HG03039 (cell line): Measurements from ENCODE around the gene PEX5L.
A peak's percentile ranks its signal among the peaks of the same experiment; 100 is the strongest.

Source experiments
- ATAC-seq: cut with Tn5 transposase; IDR thresholded peaks from one replicate; pipeline ENCODE4 v1.9.1; 2021; ENCODE audit warnings: mild to moderate bottlenecking, moderate library complexity; ENCODE audit not compliant: unreplicated experiment

The PEX5L gene

DNA sequence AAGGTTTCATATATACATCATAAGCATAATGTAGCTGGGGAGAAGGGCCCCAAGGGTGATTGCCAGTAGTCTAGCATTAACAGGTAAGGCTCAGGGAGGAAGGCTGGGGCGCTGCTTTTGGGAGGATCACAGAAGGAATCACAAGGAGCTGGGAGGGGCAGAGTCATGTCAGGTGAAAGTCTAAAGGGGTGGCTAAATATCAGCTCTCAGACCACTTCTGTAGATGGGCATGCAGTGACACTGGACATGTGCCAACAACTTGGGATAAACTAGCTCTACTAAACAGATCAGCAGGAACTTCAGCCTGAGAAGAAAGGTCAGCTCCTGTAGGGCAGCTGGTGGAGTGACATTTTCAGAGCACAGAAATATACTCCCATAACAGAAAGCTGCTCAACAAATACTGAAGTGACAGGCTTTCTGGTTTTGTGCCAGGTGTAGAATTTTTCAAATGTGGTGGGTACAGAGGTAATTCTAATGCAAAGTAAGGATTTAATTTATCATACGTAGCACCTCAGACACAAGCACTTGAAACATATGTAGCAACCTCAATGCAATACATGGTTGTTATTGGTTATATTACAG, 79.4 kb downstream of the PEX5L start:
- ATAC-seq, result no peak

DNA sequence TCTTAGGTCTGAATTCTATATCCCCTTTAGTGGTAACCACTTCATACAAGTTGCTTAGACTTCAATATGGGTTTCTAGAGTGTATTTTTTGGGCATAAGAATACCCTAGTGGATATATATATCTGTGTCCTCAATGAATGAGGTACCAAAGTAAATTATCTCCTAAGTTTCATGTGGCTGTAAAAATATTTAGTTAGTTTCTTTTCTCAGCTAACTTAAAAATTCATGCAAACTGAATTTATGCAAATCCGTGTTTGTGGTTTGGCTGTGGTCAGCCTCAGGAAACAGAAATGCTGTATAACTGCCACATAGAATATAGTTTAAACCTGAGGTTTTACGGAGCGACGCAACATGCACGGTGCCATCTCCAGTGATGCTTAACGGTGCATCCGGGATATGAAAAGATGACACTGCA, 80.3 kb downstream of the PEX5L start:
- ATAC-seq, result peak; percentile 92

DNA sequence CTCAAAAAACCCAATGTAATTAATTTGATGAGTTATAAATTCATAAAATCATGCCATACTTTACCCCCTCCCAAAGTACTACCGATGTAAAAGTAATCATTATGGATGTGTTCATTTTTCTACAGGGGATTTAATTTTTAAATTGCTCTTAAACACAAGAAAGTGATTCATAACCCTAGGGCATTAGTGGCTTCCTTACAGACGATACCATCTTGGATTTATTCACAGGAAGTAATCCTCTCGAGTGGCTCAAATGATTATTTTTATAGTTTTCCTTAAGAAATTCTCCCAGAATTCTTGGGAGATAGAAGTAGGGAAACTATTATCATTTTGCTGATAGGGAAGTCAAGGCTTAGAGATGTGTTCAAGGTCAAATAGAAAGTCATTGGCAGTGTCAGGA, 80.9 kb downstream of the PEX5L start:
- no peak for ATAC-seq

DNA sequence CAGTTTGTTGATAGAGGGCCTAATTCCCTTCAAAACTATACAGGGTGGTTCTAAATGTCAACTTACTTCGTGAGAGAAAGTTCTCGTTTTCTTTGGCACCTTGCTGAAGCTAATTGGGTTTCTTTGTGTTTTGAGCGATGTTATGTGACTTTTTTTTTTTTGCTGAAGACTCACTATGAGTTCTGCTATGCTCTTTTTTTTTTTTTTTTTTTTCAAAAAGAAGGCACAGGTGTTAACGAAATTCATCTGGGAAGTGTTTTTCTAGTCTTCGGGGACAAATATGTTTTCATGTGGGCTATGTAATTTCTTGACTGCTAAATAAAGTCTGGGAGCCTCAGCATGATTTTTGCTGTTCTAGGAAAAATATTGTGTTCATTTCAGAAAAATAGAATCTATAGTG, 81.5 kb downstream of the PEX5L start:
- ATAC-seq, result no peak

DNA sequence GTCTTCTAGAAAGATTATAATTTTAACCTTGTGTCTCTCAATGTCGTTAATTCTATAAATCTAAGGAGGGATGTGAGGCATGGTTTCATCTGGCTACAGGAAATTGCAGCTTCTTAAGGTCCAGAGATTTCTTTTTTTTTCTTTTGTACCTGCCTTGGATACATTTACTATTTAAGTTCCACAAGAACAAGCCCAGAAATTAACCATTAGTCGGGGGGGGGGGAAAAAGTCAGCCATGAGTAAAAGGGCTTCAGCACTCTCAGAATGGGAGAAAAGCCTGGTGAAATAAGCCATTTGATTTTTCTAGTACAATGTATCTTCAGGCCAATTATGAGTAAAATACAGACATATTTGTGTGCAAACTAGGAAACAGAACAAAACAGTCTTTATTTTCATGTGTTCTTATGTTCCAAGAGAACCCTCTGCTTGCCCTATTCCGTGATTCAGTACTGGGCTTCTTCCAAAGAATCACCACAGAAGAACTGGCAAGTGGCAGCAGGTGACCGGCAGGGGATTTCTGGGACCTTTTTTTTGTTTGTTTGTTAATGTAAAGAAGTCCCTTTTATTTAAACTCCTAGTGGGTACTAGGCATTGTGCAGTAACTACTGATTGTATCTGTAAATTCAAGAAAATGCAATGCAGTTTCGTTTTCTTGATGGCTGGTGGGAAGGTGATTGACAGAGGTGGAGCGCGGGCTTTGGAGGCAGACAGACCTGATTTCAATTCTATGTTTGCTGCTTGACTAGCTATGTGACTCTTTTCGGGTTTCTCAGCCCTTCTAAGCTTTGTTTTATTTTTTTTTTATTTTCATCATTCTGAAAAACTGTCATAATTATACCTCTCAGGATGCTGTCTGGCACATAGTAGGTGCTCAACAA, 82.5 kb downstream of the PEX5L start:
- ATAC-seq, result no peak

DNA sequence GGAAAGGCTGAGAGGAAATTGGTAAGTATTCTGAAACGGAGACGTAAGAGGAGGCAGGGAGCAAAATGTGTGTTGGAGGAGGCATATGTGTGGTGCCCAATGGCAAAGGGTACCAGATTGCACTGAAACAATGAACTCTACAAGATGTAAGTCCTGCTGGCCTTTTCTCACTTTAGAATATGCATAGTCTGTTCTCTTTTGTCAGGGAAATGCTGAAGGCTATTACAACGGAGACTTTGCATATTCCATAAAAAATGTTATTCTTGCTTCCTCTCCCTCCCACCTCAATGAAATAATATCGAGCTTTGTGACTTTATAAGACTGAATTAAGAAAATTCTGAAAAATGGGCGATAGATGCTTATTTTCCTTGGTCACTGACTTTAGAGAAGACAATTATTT, 85.9 kb downstream of the PEX5L start:
- no peak for ATAC-seq

DNA sequence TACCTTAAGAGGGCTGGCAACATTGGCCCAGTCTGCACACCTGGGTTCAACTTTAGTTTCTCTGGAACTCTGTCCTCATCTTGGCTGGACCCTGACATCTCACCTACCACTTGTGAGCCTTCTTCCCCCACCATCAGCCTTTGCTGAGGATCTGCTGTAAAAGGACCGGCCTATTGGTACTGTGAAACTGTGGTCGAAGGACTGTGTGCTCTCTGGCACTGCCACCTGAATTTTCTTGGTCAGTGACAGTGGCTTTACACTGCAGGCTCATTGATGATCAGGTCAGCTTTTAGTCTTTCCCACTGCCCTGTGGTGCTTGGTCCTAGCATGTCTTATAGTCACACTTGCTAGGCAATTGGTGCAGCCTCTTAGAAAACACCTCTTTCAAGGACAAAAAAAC, 86.9 kb downstream of the PEX5L start:
- ATAC-seq, result no peak

DNA sequence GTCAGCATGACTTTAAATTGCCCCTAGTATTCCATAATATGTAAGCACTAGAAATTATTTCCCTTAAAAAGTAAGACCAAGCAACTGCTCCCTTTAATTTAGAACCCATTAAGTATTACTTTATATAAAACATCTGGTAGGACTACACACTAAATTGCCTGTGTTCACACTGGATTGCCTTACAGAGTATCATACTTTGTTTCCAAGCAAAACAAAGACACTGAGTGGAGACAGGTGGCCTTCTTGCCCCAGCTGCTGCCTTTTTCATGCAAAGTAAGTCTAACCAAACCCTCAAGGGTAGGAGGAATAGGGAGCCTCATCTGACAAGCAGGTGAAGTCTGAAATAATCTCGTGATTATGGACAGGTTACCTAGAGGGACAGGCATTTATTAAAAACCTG, 87.3 kb downstream of the PEX5L start:
- peak; percentile 87 for ATAC-seq

DNA sequence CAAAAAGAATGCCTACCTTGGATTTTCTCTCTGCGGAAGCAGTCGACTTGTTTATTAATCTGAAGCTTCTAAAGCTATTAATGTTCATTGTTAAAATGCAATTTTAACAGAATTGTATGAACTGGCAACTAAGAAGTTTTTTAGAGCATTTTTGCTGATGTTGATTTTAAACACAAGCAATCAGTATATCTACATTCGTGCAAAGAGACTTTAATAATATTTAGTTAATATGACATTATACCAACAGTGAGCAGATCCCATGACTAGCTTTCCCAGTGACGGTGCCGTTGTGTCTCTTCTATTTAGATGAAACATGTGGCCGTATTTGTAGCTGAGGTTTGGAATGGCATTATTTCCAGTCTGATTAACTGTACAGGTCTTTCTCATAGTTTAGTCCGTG, 88.0 kb downstream of the PEX5L start:
- ATAC-seq, result no peak

DNA sequence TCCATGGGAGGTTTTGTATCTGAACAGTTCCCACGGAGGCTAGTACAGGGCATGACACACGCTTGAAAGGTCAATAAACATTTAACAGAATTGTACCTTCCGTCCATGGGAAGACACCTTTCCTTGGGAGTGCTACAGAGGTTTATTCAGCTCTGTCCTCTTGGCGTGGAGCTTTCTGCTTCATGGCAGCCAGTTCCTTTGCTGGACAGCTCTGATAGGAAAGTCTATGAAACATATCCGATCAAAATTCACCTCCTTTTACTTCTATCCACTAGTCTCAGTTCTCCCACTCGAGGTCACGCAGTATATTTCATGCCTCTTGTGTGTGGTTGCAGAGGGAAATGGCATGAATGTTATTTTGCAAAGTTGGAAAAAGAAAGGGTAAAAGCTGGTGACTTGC, 91.2 kb downstream of the PEX5L start:
- ATAC-seq, result no peak

DNA sequence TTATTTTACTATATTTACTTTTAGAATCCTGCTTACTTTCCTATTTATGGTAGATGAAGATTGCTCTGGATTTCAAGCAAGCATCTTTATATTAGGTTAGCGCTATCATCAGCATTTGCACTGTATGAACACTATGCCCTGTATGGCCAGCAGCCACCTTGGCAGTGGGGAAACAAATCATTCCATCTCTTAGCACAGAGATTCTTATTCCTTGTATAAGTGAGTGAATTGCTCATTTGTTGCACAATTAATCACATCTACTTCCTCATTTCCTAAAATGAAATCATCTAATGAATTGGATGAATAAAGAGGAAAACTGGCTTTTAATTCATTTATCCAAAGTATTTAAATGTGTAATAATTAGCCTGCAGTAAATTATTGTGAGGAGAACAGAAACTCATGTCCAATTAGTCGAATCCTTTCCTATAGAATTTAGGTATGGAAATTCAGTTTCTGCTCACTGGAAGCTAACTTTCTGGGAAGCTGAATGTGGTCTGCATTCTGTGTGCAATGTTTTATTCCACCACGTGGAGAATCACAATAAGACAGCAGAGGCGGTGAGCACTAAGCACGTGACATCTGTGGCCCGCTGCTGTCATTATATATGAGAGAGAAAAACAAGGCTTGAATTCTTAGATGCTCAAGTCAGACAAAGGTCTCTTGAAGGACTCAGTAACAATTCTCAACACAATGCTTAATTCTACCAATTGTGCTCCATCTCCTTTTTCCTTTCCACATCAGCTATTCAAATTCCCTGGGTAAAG, 93.4 kb downstream of the PEX5L start:
- no peak for ATAC-seq

DNA sequence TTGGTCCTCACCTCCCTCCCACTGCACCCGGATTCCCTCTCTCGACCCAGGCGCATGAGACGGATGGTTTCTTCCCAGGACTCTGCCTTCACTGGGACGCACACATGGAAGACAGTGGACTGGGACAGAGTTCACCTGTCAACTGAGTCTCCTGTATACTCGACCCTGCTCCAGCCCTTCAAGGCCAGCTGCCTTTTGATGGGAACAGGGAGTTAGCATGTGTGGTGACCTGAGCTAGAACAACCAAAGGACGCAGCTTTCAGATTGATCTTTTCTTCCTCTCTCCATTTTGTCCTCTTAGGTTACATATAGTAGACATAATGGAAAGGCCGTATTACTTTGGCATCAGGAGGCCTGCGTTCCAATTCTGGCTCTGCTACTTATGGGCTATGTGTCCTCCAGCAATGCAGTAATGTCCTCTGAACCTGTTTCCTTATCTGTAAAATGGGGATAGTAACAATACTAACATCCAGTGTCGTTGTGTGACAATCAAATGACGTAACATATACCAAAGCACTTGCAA, 94.1 kb downstream of the PEX5L start:
- no peak for ATAC-seq

DNA sequence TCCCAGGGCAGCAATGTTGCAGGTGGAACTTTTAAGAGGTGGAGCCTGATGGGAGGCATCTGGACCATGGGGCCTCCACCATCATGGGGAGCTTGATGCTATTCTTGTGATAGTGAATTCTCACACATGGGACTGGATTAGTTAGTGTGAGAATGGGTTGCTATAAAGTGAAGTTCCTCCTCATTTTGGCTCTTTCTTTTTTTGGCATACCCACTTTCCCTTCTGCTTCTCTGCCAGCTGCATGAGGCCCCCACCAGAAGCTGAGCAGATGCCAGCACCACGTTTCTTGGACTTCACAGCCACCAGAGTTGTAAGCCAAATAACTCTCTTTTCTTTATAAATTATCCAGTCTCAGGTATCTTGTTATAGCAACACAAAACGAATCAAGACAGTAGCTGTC, 101.0 kb downstream of the PEX5L start:
- no peak for ATAC-seq

DNA sequence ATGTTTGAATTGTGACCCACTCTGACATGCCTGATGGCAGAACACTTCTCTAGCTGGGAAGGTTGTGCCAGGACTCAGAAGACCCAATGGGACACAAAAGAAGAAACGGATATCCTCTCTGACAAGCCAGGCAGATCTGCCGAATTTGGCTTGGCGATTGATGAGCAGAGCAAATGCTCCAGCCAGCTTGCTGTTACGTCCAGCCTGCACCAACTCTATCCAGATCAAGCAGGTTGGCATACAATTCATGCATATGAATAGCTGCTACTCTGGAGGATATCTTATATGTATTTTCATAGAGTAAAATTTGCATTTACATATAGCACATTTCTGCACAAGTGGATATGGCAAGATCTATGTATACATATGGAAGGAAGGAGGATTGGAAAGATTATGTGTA, 102.8 kb downstream of the PEX5L start:
- no peak for ATAC-seq

DNA sequence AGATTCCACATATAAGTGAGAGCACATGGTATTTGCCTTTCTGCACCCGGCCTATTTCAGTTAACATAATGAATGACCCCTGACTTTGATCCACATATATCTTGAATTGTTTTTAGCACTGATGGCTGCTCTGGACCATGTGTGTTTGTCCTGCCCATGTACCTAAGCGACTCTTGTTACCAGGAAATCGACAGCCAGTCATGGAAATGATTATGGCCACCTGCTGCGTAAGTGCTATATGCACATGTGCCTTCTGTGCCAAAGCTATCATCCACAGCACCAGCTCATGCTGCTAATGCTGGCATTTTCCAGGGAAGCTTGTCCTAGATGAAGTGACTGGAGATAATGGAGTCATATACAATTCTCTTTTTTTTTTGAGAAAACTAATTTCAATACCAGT, 103.7 kb downstream of the PEX5L start:
- no peak for ATAC-seq

DNA sequence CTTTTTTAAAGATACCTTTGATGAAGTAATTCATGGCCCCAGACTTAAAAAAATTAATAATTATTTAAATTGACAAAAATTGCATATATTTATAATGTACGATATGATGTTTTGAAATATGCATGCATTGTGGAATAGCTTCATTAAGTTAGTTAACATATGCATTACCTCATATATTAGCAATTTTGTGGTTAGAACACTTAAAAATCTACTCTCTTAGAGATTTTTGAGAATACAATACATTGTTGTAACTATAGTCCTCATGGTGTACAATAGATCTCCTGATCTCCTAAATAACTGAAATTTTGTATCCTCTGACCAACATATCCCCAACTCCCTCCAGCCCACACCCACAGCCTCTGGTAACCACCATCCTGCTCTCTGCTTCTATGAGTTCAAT, 104.1 kb downstream of the PEX5L start:
- no peak for ATAC-seq

DNA sequence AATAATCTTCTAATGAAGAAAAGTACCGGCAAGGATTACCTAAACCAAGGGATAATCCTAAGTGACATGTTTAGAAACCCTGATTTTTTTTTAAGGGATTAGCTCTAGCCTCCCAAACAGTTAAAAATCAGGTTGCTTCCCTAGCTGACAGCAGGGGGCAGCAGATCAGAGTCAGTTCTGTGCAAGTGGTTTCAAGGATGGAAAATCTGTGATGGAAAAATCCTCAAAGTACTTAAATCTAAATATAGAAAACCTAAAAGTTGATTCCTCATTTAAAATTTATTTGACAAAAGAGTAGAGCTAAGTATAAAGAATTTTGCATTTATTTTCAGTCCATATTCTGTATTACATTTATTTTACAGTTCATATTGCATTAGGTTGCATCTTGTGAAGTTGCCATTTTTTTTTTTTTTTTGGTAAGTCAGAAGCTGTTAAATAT, 107.6 kb downstream of the PEX5L start:
- peak; percentile 47 for ATAC-seq

DNA sequence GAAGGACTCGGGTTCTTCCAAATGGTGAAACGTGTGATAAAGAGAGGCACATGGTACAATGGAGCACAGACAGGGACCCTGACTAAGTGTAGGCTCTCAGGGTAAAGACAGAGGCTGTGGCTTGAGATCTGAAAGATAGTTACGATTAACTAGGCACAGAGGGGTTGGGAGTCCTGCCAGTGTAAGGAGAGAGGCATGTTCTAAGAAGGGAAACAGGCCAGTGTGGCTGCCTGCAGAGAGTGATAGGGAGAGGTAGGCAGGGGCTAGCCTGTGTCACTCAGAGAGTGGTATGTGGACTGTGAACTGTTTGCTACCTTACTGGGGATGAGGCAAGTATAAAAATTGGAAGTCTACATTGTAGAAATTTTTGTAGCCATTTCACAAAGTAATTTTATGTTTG, 109.5 kb downstream of the PEX5L start:
- ATAC-seq, result no peak

DNA sequence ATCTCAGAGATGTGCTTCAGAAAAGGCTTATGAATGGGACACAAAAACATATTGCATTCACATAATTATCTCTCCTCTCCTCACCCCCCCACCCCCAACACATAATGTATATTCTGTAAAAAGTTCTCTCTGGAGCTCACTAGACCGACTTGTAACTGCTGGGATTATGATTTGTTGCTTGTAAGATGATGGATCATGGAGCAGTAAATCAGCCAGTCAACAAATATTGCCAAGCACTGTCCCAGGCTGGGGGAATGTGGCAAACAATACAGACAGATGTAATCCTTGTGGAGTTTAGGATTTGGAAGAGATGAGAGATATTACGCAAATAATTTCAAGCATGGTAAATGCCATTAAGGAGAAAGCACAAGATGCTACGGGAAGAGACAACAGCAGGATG, 114.8 kb downstream of the PEX5L start:
- ATAC-seq, result no peak

DNA sequence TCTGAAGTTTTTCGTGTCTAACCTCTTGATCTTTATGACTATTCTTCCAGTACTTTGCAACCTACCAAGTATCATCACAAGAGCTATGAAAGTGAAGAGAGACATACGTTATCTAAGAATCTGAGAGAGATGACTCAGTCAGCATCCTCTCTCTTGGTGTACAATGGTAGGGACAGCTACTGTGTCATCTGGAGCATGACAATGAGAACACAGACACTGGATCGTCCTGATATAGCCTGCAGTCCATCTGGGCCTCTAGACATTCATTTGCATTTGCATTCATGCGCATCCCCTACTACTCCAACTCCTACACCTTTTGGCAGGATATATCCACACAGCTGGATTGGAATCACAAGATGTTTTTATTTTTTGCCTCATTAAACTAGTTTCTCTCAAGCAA, 115.2 kb downstream of the PEX5L start:
- ATAC-seq, result peak; percentile 97

DNA sequence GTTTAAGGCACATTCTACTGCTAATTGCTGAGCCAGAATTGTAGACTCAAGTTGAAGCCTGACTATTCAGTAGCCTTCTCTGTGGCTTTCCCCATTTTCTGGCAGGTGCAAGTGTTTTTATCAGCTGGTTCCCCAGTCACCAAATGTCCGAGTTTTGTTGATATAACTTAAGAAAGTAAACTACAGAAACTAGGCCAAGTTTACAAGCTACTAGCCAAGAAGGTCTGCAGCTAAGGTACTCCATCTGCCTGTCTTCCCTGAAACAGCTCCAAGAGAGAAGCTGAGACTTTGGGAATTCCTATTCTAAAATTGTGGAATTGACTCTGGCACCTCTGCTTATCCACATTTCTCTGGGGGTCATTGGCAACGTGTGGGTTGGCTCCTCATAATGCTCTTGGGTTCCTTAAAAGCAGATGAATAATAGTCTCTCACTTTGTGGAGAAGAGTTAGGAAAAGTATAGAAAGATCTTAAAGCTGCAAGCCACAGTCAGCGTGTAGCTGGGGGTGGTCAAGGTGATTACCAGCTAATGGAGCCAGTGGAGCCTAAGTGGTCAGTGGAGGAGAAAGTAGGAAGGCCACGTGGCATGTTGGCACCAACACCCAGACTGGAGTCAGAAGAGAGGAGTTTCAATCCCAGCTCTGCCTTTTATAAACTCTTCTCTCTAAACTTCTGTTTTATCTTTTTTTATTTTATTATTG, 128.8 kb downstream of the PEX5L start:
- no peak for ATAC-seq
